ENCODE data around the gene SLC7A10. TPM values are rescaled to one million over a fixed set of nuclear protein-coding genes. Genes with fewer than 3 reads are reported as not detected.
"Not testable (repeated sequence)": the region's sequence is repeated elsewhere in the genome, so short reads cannot be mapped to it uniquely, and the experiment has no call there.

SLC7A10 gene
- total RNA-seq, 1 donor from 2014 or later, result not detected

GRCh38 chr19:33195645-33196347, 29.9 kb downstream of the SLC7A10 start:
- H3K9me3 Mint-ChIP-seq, result no peaks in the 10 kb centered on the region
- H3K27me3 Mint-ChIP-seq (ENCODE audit: low read depth), result peaks cover 37% of the 10 kb centered on the region
- no peak for DNase-seq (ENCODE audit: low spot score)
- no peak overlapping the region for H3K4me3 Mint-ChIP-seq (ENCODE audit: low read depth)
- H3K27ac Mint-ChIP-seq, result no peak overlapping the region
- H3K36me3 Mint-ChIP-seq (ENCODE audit: low read depth), result no peaks in the 10 kb centered on the region
- intact Hi-C loops (cut with micrococcal nuclease), result no loop called here
- no peaks in the 10 kb centered on the region for H3K4me1 Mint-ChIP-seq (ENCODE audit: low read depth)

- no peak for DNase-seq (ENCODE audit: low spot score)
- Mint-ChIP-seq H3K27me3 (ENCODE audit: low read depth) (peaks cover 42% of the 10 kb centered on the region), H3K36me3 (ENCODE audit: low read depth) (no peaks in the 10 kb centered on the region), H3K9me3 (no peaks in the 10 kb centered on the region), H3K4me3 (ENCODE audit: low read depth) (no peak overlapping the region), H3K4me1 (ENCODE audit: low read depth) (no peaks in the 10 kb centered on the region), H3K27ac (no peak overlapping the region)
- intact Hi-C loops (cut with micrococcal nuclease), result no loop called here
These were observed 30.6 kb downstream of the SLC7A10 start for GRCh38 chr19:33194886-33195644.

GRCh38 chr19:33194532-33194885, 31.1 kb downstream of the SLC7A10 start:
- Mint-ChIP-seq H3K9me3 (no peaks in the 10 kb centered on the region), H3K27me3 (ENCODE audit: low read depth) (peaks cover 42% of the 10 kb centered on the region), H3K4me3 (ENCODE audit: low read depth) (no peak overlapping the region), H3K4me1 (ENCODE audit: low read depth) (no peaks in the 10 kb centered on the region), H3K27ac (no peak overlapping the region), H3K36me3 (ENCODE audit: low read depth) (no peaks in the 10 kb centered on the region)
- DNase-seq (ENCODE audit: low spot score), result no peak
- intact Hi-C loops (cut with micrococcal nuclease), result no loop called here

- intact Hi-C loops (cut with micrococcal nuclease), result no loop called here
- Mint-ChIP-seq H3K9me3 (no peaks in the 10 kb centered on the region), H3K27ac (no peak within 1 kb of the TSS), H3K27me3 (ENCODE audit: low read depth) (peaks cover 42% of the 10 kb centered on the region), H3K36me3 (ENCODE audit: low read depth) (no peaks in the 10 kb centered on the region), H3K4me3 (ENCODE audit: low read depth) (peak within 1 kb of the TSS; percentile 26), H3K4me1 (ENCODE audit: low read depth) (no peaks in the 10 kb centered on the region)
- DNase-seq (ENCODE audit: low spot score), result no peak
These were observed 31.7 kb downstream of the SLC7A10 start, which contains the start of gene LRP3 for GRCh38 chr19:33193865-33194362. LRP3 (plus strand) TSS chr19:33194330; CDS start chr19:33194786, 456 bp downstream.

GRCh38 chr19:33193269-33193864, 32.3 kb downstream of the SLC7A10 start:
- no peaks in the 10 kb centered on the region for H3K36me3 Mint-ChIP-seq (ENCODE audit: low read depth)
- H3K9me3 Mint-ChIP-seq, result no peaks in the 10 kb centered on the region
- H3K4me3 Mint-ChIP-seq (ENCODE audit: low read depth), result peak overlapping the region; percentile 26
- no peak overlapping the region for H3K27ac Mint-ChIP-seq
- no peak for DNase-seq (ENCODE audit: low spot score)
- H3K4me1 Mint-ChIP-seq (ENCODE audit: low read depth), result no peaks in the 10 kb centered on the region
- peaks cover 42% of the 10 kb centered on the region for H3K27me3 Mint-ChIP-seq (ENCODE audit: low read depth)
- intact Hi-C loops (cut with micrococcal nuclease), result no loop called here

- Mint-ChIP-seq H3K4me1 (ENCODE audit: low read depth) (no peaks in the 10 kb centered on the region), H3K36me3 (ENCODE audit: low read depth) (no peaks in the 10 kb centered on the region), H3K9me3 (no peaks in the 10 kb centered on the region), H3K27me3 (ENCODE audit: low read depth) (peaks cover 42% of the 10 kb centered on the region), H3K27ac (no peak overlapping the region), H3K4me3 (ENCODE audit: low read depth) (no peak overlapping the region)
- intact Hi-C loops (cut with micrococcal nuclease), result no loop called here
- DNase-seq (ENCODE audit: low spot score), result no peak
These were observed 33.6 kb downstream of the SLC7A10 start for GRCh38 chr19:33192010-33192409.

- no peak for DNase-seq (ENCODE audit: low spot score)
- H3K4me3 Mint-ChIP-seq (ENCODE audit: low read depth), result no peak overlapping the region
- intact Hi-C loops (cut with micrococcal nuclease), result no loop called here
- no peaks in the 10 kb centered on the region for H3K4me1 Mint-ChIP-seq (ENCODE audit: low read depth)
- H3K36me3 Mint-ChIP-seq (ENCODE audit: low read depth), result no peaks in the 10 kb centered on the region
- no peaks in the 10 kb centered on the region for H3K9me3 Mint-ChIP-seq
- H3K27me3 Mint-ChIP-seq (ENCODE audit: low read depth), result peaks cover 37% of the 10 kb centered on the region
- H3K27ac Mint-ChIP-seq, result no peak overlapping the region
These were observed 34.1 kb downstream of the SLC7A10 start for GRCh38 chr19:33191501-33191900.

- H3K36me3 Mint-ChIP-seq (ENCODE audit: low read depth); H3K4me1 Mint-ChIP-seq (ENCODE audit: low read depth); intact Hi-C loops (cut with micrococcal nuclease); H3K9me3 Mint-ChIP-seq; DNase-seq (ENCODE audit: low spot score); H3K27ac Mint-ChIP-seq; H3K4me3 Mint-ChIP-seq (ENCODE audit: low read depth): not testable (repeated sequence)
- peaks cover 36% of the 10 kb centered on the region for H3K27me3 Mint-ChIP-seq (ENCODE audit: low read depth)
These were observed 34.6 kb downstream of the SLC7A10 start for GRCh38 chr19:33191092-33191491.

GRCh38 chr19:33189453-33189852, 36.2 kb downstream of the SLC7A10 start:
- peaks cover 32% of the 10 kb centered on the region for H3K27me3 Mint-ChIP-seq (ENCODE audit: low read depth)
- no peak overlapping the region for H3K27ac Mint-ChIP-seq
- no peaks in the 10 kb centered on the region for H3K36me3 Mint-ChIP-seq (ENCODE audit: low read depth)
- no peaks in the 10 kb centered on the region for H3K9me3 Mint-ChIP-seq
- no peak overlapping the region for H3K4me3 Mint-ChIP-seq (ENCODE audit: low read depth)
- no peaks in the 10 kb centered on the region for H3K4me1 Mint-ChIP-seq (ENCODE audit: low read depth)
- intact Hi-C loops (cut with micrococcal nuclease), result no loop called here
- DNase-seq (ENCODE audit: low spot score), result no peak

- DNase-seq (ENCODE audit: low spot score), result no peak
- H3K27me3 Mint-ChIP-seq (ENCODE audit: low read depth), result peaks cover 15% of the 10 kb centered on the region
- intact Hi-C loops (cut with micrococcal nuclease), result no loop called here
- no peak overlapping the region for H3K27ac Mint-ChIP-seq
- H3K4me1 Mint-ChIP-seq (ENCODE audit: low read depth), result no peaks in the 10 kb centered on the region
- no peaks in the 10 kb centered on the region for H3K36me3 Mint-ChIP-seq (ENCODE audit: low read depth)
- no peaks in the 10 kb centered on the region for H3K9me3 Mint-ChIP-seq
- no peak overlapping the region for H3K4me3 Mint-ChIP-seq (ENCODE audit: low read depth)
These were observed 38.5 kb downstream of the SLC7A10 start for GRCh38 chr19:33187183-33187540.

- no peak for DNase-seq (ENCODE audit: low spot score)
- H3K9me3 Mint-ChIP-seq, result no peaks in the 10 kb centered on the region
- H3K27me3 Mint-ChIP-seq (ENCODE audit: low read depth), result peaks cover 9% of the 10 kb centered on the region
- H3K27ac Mint-ChIP-seq, result no peak overlapping the region
- no peaks in the 10 kb centered on the region for H3K4me1 Mint-ChIP-seq (ENCODE audit: low read depth)
- H3K4me3 Mint-ChIP-seq (ENCODE audit: low read depth), result no peak overlapping the region
- intact Hi-C loops (cut with micrococcal nuclease), result no loop called here
- no peaks in the 10 kb centered on the region for H3K36me3 Mint-ChIP-seq (ENCODE audit: low read depth)
These were observed 39.0 kb downstream of the SLC7A10 start for GRCh38 chr19:33186431-33187182.

GRCh38 chr19:33177417-33177979, 48.2 kb downstream of the SLC7A10 start:
- H3K27ac Mint-ChIP-seq, result no peak overlapping the region
- H3K4me1 Mint-ChIP-seq (ENCODE audit: low read depth), result peaks cover 21% of the 10 kb centered on the region
- H3K4me3 Mint-ChIP-seq (ENCODE audit: low read depth), result peak overlapping the region; percentile 87
- H3K36me3 Mint-ChIP-seq (ENCODE audit: low read depth), result peaks cover 2% of the 10 kb centered on the region
- no peak for DNase-seq (ENCODE audit: low spot score)
- H3K27me3 Mint-ChIP-seq (ENCODE audit: low read depth), result peaks cover 5% of the 10 kb centered on the region
- H3K9me3 Mint-ChIP-seq, result no peaks in the 10 kb centered on the region
- intact Hi-C loops (cut with micrococcal nuclease), result loop anchor here (2.0 to 5.0 kb wide), 4 partner anchors 33 to 485 kb away; partner anchors contain the start of genes FAAP24 and NUDT19
